AG09319 (cell line): ENCODE results near the gene HOXD11.
A peak's percentile ranks its signal among the peaks of the same experiment; 100 is the strongest.

Source experiments
- DNase-seq: peaks from one replicate; pipeline ENCODE4 v3.0.0-alpha.2; 2010; ENCODE audit warnings: low read depth; ENCODE audit errors: extremely low read depth
- CTCF ChIP-seq: IDR thresholded peaks from 2 replicates; pipeline ENCODE4 v1.5.1; 2011; ENCODE audit warnings: low read depth, mild to moderate bottlenecking, inconsistent platforms, low read length, moderate library complexity

The HOXD11 gene

GRCh38 chr2:176128172-176128981, 21.3 kb downstream of the HOXD11 start:
- no peak for DNase-seq
- no peak for TF ChIP-seq CTCF

- DNase-seq = peak; percentile 3
- no peak for TF ChIP-seq CTCF
Observed at GRCh38 chr2:176128982-176129796, 22.1 kb downstream of the HOXD11 start, which contains the start of gene HOXD8. TSS of gene HOXD8 (plus strand) at chr2:176129705. CDS start at chr2:176130367, 662 bp downstream.

GRCh38 chr2:176129813-176130146, 22.7 kb downstream of the HOXD11 start:
- no peak for DNase-seq

GRCh38 chr2:176130147-176130956, 23.3 kb downstream of the HOXD11 start:
- DNase-seq = no peak
- no peak for TF ChIP-seq CTCF

More at GRCh38 chr2:176129813-176130146, 22.7 kb downstream of the HOXD11 start:
- no peak for TF ChIP-seq CTCF

- TF ChIP-seq CTCF = no peak
- no peak for DNase-seq
Observed at GRCh38 chr2:176130957-176131847, 24.1 kb downstream of the HOXD11 start.

GRCh38 chr2:176131848-176132158, 24.7 kb downstream of the HOXD11 start:
- no peak for DNase-seq
- no peak for TF ChIP-seq CTCF
